ENCODE measurements around the gene FLVCR2. TPM values are rescaled to one million over a fixed set of nuclear protein-coding genes. Genes with fewer than 3 reads are reported as not detected.

The FLVCR2 gene
- polyA plus RNA-seq, 10 donors = 6.8 to 25.3 (median 13.0) TPM

DNA sequence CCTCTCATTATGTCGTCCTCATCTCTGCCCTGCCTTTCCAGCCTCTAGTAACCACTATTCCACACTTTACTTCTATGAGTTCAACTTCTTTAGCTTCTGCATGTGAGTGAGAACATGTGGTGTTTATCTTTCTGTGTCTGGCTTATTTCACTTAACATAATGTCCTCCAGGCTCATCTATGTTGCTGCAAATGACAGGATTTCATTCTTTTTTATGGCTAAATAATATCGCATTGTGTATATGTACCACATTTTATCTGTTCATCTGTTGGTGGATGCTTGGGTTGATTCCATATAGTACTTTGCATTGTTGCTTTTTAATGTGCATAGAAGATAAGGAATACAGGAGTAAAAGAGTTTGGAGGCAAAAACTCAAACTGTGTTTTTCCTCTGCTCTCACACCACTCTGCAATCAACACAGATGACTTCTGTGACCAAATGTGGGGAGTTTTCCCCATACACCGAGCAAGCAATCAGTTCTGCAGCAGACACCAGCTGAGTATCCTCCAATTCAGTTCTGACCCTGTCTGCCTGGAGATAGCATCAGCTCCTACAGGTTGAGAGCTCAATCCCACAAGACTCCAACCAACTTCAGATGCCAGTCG, 24.6 kb upstream of the FLVCR2 start:
- no peak for DNase-seq

DNA sequence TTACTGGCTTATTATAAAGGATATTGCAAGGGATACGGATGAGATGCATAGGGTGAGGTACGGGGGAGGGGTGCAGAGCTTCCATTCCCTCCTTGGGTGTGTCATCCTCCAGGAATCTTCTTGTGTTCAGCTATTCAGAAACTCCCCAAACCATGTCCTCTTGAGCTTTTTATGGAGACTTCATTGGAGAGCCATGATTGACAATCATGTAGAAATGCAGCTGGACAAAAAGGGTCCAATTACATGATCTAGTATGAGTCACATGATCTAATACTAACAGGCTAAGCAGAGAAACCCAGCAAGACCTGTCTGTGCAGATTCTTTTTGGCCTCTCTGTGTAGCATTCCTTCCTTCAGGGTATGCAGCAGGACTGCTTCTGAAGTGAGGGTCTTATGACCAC, 23.9 kb upstream of the FLVCR2 start:
- DNase-seq = no peak

DNA sequence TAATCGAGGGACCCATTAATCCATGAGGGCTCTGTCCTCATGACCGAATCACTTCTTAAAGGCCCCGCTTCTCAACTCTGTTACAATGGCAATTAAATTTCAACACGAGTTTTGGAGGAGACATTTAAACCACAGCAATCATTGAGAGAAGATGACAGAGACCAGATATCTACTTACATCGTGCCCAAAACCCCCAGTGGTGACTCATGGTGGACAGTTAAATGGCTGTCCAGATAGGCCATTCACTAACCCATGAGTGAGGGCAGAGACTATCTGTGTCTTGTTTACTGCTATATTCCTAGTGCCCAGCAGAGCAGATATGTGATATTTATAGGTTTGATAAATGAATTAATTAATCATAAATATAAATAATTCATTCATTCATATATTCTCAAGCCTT, 20.0 kb upstream of the FLVCR2 start:
- no peak for DNase-seq

DNA sequence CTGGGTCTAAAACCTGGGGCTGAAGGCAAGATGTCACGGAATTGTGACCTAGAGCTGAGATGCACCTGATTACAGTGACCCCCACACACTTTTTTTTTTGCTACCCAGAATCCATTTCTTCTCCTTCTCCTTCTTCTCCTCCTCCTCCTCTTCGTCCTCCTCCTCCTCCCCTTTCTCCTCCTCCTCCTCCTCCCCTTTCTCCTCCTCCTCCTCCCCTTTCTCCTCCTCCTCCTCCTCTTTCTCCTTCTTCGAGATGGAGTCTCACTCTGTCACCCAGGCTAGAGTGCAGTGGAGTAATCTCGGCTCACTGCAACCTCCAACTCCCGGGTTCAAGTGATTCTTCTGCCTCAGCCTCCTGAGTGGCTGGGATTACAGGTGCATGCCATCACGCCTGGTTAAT, 19.4 kb upstream of the FLVCR2 start:
- DNase-seq = no peak

DNA sequence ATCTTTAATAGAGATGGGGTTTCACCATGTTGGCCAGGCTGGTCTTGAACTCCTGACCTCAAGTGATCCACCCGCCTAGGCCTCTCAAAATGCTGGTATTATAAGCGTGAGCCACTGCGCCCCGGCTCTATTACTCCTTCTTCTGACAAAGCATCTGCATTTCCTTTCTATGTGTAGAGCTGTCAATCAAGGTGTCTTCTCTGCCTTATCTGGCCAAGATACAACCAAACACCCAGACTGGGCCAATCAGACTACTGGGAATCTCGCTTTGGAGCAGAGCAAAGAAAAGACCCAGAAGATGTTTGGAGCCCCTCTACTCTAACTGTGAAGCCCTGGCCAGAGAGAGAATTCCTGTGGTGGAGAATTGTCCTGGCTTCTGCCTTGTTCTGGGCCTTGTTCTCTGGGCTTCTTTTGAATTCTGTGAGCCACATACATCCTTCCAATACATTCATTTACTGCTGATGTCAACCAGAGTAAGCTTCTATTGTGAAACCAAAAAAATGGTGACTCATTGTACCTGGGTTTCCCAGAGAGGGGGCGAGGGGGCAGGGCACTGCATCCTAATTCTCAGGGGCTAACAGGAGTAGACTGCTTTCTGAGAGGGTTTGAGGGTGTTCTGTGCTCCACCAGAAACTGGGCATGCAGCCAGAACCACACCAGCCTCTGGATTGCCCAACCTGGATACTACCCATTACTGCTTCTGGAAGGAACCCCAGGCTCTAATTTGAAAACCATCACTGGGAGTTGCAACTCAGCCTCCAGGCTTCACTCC, 18.8 kb upstream of the FLVCR2 start:
- DNase-seq = no peak

GRCh38 chr14:75561013-75561432, 17.4 kb upstream of the FLVCR2 start:
- DNase-seq = peak; percentile 33 to 64 (median 59)

DNA sequence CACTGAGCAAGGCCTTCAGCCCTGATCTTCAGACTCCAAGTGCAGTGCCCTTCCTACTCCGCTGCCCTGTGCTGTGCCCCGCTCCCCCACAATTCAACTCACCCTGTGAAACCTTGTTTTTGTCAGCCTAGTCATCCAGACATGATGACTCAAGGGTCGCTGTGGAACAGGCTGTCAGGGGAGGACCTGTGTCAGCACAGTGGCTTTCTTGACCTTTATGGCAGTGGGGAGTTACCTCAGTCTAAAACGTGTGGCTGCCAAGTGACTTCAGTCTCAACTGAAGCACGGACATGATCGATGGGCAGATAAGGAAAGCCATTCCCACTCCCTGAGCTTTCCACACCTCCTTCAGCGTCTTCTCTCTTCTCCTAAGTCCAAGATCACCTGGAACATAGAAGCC, 16.3 kb upstream of the FLVCR2 start:
- DNase-seq = no peak

- DNase-seq = no peak
Measured at GRCh38 chr14:75562489-75562888, 15.9 kb upstream of the FLVCR2 start.

- DNase-seq = no peak
Measured at GRCh38 chr14:75563931-75564330, 14.5 kb upstream of the FLVCR2 start.

- DNase-seq = no peak
Measured at GRCh38 chr14:75565056-75565455, 13.4 kb upstream of the FLVCR2 start.

DNA sequence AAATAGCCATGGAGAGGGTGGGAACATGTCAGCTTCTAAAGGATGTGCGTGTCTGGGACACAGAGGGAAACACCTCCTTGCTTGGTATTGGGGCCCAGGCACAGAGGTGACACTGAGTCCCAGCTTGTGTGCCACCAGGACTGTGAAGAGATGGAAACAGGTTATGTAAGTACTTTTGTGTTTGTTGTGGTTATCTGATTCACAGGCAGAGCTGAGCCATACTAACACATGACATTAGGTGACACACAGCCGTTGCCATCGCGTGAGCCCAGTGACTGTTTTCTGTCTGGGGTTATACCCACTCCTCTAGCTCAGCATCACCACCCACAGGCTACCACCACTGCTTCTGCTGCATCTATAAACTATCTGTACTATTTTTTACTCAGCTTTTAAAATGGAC, 12.1 kb upstream of the FLVCR2 start:
- DNase-seq = no peak

GRCh38 chr14:75566752-75567151, 11.7 kb upstream of the FLVCR2 start:
- DNase-seq = no peak

GRCh38 chr14:75568140-75568539, 10.3 kb upstream of the FLVCR2 start:
- no peak for DNase-seq

GRCh38 chr14:75568791-75569190, 9.6 kb upstream of the FLVCR2 start:
- DNase-seq = no peak

GRCh38 chr14:75570797-75571196, 7.6 kb upstream of the FLVCR2 start:
- DNase-seq = no peak

GRCh38 chr14:75572104-75572503, 6.3 kb upstream of the FLVCR2 start:
- no peak for DNase-seq

GRCh38 chr14:75577090-75577489, 1.3 kb upstream of the FLVCR2 start:
- DNase-seq = no peak

DNA sequence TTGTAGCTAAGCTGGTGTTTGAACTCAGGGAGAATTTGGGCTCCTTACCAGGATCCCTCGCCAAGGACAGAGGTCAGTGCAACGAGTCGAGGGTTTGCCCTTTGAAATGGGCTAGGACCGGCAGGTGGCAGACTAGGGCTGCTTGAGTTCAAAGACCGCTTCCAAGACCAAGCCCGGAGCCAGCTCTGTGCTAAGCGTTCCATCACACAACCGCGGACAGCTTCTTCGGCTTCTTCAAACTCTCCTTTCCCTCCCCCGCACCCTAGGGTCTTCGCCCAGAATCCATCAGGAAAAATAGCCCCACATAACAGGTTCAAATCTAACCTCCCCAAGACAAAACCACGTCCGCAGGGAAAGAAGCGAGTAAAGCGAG, 705 bp upstream of the FLVCR2 start:
- DNase-seq = peak; percentile 73 to 90 (median 83)

DNA sequence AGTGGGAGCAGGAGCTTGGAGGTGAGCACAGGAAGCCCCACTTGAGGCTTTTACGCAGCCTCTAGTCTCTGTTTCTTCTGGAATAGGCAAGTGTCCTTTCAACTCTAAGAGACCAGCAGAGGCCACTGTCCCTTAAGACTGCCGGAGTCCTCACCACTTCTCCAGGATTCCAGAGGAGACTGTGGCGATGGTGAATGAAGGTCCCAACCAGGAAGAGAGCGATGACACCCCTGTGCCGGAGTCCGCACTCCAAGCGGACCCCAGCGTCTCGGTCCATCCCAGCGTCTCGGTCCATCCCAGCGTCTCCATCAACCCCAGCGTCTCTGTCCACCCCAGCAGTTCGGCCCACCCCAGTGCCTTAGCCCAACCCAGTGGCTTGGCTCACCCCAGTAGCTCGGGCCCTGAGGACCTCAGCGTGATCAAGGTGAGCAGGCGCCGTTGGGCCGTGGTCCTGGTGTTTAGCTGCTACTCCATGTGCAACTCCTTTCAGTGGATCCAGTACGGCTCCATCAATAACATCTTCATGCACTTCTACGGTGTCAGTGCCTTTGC, 442 bp downstream of the FLVCR2 start:
- DNase-seq = peak in 1 of 3 donors; percentile 41

DNA sequence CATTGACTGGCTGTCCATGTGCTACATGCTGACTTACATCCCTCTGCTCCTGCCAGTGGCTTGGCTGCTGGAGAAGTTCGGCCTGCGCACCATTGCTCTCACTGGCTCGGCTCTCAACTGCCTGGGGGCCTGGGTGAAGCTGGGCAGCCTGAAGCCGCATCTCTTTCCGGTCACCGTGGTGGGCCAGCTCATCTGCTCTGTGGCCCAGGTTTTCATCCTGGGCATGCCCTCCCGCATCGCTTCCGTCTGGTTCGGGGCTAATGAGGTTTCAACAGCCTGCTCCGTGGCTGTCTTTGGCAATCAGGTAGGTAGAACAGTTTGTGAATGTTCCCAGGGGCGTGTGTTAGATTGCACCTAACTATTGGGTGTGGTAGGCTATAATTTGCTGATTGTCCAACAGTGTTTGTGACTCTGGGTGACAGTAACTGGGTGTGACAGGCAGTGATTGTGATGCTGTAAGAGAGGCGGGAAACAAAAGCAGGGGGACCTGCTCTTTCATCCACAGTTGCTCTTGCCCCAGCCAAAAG, 981 bp downstream of the FLVCR2 start:
- DNase-seq = peak in 1 of 3 donors; percentile 6

DNA sequence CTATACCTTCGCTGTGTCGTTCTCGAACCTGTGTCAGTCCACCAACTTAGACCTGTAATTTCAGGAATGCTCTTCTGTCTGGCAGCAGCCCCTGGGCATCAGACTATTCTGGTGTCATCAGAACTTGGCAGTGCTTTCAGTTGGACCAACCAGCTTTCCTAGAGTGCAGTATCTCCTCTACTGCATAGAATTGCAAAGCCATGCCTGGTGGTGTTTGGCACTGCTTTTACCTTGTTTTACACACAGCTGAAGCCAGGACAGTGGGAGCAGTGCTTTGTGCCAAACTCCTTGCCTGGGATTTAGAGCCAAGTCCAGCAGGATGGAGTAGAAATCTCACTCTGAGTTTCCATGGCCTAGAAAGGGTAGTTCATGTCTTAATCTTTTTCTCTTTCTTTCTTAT, 1.5 kb downstream of the FLVCR2 start:
- DNase-seq = peak in 2 of 3 donors; percentile 10 to 15

DNA sequence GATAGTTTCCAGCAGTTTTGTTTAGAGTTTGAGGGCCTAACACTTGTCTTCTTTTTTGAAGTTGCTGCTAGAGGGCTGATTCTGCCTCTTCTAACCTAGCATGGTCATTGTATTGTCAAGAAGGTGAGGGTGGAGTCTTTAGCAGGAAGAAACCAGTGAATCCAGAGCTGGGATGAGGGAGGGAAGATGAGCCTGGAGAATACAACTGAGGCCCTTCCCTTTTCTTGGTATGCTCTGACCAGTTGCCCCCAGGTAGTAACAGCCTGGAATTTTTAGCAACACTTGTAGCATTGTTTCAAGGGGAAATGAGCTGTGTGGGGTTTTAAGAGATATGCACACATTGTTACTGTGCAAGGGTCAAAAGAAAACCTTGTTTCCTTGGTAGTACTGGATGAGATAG, 9.0 kb downstream of the FLVCR2 start:
- DNase-seq = no peak

- no peak for DNase-seq
Measured at GRCh38 chr14:75589931-75590330, 11.5 kb downstream of the FLVCR2 start.
